Stimulated activated CD8-positive, alpha-beta memory T cell treated with anti-CD3 and anti-CD28 coated beads, Interleukin-15, amount 100 ng/mL, for 48 hours (primary cell): ENCODE data around the gene STON1.
"Not testable (repeated sequence)": the region's sequence is repeated elsewhere in the genome, so short reads cannot be mapped to it uniquely, and the experiment has no call there.

Experiments used
- DNase-seq, 2 donors: peaks; one replicate each; pipeline ENCODE4 v3.0.0-alpha.2; 2020; ENCODE audit warnings: low read depth in 2 of 2

Gene STON1

DNA sequence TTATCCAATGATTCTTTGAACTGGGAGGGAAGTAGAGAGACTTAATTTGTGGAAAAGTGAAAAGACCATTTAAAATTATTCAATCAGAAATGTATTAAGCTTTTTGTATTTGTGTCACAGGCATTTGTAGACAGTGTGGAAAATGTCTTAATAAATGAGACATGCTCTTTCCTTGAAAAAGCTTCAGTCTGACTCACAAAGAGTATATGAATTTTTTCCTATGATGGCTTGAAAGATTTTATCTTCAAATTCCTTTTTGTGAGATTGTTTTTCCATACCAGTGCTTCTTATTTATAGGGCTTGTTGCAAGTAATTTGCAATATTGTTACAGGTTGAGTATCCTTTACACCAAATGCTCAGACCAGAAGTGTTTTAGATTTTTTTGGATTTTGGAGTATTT is 39.5 kb downstream of the STON1 start:
- DNase-seq: no peak

DNA sequence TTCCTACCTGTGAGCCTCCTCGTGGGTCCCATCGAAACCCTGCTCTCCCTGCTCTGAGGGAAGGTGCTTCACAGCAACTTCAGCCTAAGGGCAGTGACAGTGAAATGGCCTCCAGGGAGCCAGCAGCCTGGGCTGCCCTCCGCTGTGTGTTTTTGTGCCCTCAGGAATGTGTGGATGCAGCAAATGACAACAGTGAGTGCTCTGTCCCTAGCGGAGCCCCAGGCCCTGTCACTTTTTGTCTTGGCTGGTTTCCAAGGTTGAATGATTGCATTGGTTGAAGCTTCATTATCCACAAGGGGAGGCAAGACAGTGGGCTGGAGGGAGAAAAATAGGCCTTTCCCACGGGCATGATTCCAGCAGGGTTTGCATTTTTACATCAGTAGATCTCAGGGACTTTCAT is 42.9 kb downstream of the STON1 start:
- DNase-seq: no peak

DNA sequence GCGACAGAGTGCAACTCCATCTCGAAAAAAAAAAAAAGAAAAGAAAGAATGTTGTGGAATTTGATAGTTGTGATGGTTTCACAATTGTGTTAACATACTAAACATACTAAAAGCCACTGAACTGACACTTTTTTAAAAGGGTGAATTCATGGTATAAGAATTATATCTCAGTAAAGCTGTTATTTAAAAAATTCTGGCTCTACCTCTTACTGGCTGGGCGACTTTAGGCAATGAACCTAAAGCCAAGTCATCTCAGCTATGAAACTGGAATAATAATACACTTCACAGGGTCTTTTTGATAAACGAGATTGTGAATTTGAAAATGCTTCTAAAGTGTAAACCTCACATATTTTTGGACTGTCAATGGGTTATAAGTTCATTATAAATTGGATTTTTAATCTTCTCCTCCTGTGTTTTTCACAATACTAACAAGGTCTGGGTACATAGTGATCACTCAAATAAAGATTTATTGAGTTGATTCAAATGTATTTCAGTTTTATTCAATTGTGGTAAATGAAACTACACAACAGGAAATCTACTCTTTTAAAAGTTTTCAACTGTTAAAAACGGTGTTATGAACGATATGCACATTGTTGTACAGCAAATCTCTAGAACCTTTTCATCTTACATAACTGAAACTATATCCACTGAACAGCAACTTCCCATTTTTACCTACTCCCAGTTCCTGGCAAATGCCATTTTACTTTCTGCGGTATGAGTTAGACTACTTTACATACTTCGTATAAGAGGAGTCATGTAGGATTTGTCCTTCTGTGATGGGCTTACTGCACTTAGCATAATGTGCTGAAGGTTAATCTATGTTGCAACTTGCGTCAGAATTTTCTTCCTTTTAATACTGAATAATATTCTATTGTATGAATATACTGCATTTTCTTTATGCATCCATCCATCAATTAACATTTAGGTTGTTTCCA is 44.7 kb downstream of the STON1 start:
- DNase-seq: no peak

DNA sequence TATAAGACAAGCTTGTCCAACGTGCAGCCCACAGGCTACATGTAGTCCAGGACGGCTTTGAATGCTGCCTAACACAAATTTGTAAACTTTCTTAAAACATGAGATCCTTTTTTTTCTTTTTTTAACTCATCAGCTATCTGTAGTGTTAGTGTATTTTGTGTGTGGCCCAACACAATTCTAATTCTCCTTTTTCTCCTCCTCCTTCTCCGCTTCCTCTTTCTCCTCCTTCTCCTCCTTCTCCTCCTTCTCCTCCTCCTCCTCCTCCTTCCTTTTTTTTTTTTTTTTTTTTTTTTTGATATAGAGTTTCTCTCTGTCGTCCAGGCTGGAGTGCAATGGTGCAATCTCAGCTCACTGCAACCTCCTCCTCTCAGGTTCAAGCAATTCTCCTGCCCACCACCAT is 48.4 kb downstream of the STON1 start:
- no peak for DNase-seq

DNA sequence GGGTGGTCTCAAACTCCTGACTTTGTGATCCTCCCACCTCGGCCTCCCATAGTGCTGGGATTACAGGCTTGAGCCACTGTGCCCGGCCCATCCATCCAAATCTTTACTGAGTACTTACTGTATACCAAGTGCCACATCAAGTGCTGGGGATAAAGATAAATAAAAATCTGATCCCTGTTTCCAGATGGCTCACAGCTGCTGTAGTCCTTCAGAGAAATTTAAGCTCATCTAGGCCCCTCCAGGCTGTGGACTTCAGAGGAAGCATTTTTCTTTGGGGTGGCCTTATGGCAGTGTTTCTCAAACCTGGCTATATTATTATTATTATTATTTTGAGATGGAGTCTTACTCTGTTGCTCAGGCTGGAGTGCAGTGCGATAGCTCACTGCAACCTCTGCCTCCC is 54.0 kb downstream of the STON1 start:
- no peak for DNase-seq

DNA sequence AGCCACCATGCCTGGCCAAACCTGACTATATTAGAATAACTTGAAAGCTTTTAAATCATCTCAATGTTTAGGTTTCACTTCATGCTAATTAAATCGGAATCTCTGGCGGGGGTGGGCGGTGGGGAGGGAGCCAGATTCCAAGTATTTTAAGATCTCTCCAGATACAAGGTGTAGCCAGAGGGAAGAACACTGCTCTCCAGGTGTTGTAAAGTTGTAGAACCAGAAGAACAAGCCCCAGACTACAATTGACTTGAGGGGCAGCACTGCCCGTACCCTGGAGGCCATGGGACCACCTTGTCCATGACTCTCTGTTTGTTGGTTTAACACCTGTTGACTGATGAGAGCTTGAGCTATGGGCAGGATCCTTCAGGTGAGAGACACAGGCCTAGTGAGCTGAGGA is 54.6 kb downstream of the STON1 start:
- no peak for DNase-seq

DNA sequence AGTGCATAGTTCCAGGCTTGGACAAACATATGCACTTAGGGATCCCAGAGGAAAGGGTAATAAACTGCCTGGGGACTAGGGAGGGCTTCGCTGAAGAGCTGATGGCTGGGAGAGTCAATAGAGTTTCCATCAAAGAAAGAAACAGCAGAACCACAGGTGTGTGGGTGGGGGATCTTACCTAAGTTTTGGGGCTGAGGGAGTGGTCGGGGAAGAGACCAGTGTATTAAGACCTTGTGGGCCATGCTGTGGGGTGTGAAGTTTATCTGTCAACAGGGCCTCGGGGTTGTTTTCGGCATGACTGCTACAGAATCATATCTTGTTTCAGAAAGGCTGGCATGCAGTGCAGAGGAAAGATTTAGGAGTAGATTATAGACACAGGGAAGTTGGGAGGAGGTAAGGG is 56.5 kb downstream of the STON1 start:
- no peak for DNase-seq

DNA sequence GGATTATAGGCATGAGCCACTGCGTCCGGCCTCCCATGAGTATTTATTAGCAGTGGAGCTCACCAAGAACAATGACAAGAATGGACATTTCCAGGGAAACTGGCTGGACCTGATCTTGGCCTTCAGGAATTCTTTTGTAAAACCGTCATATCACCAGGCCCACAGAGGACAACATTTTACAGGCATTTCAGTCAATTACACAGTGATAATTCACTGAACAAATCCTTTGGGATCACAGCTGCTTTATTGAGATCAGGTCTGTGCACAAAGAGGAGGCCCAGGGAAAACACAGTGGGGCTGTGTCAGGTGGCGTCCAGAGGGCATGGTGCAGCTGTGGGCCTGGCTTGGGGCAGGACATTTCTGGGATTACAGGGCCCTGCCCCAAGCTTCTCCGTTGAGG is 57.6 kb downstream of the STON1 start:
- DNase-seq: no peak

DNA sequence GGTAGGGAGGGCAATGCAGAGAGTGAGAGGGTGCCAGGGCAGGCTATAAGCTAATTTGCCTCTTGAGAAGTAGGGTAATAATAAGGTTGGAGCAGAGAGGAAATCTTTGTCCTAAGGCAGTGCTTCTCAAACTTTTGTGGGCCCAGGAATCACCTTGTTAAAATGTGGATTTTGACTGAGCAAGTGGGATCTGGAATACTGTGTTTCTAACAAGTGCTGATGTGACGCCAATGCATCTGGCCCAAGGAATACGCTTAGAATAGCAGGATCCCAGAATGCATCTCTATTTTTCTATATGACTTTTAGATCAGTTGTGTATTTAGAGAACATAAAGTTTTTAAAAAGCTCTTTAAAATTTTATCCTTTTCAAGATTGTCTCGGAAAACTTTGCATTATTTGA is 58.0 kb downstream of the STON1 start:
- DNase-seq: no peak

DNA sequence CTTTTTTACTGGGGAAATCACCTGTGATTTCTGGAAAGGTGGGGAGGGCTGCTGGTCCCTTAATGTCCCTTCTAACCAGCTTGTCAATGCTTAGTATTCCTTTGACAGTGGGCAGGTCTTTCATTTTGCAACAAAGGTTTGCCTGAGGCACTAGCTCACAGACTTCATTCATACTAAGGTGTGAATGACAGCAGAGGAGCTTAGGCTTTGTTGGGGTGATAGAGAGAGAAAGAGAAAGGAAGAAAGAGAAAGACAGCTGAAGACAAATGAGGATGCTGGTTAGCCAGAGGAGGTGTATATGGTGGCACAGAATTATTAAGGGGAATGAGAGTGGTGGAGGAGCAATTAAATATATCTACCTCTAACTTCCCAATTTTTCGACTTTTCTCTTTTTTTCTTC is 58.8 kb downstream of the STON1 start:
- no peak for DNase-seq

DNA sequence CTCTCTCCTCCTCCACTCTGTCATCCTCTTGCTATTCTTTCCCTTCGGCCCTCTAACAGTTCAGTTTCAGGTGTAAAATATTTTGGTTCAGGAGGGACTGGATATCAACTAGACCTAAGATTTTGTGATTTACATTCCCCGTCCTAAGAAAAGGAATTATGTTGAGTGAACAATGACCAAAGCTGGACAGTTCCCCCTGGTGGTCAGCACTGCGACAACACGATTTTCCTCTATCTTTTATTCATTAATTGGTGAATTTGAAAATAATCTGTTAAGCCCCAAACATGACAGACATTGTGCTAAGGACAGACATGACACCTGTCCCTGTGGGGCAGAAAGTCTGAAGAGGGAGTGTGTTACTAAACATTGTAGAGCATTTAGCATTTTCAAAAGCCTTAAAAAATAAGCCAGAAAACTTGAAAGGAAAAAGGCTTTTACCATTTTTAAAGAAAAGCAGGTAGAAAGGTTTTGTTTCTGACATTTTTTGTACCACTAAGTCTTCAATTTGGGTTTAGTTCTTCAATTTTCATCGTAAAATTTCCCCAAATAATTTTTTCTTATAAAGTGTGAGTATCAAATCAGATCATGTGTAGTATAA is 59.3 kb downstream of the STON1 start:
- no peak for DNase-seq

DNA sequence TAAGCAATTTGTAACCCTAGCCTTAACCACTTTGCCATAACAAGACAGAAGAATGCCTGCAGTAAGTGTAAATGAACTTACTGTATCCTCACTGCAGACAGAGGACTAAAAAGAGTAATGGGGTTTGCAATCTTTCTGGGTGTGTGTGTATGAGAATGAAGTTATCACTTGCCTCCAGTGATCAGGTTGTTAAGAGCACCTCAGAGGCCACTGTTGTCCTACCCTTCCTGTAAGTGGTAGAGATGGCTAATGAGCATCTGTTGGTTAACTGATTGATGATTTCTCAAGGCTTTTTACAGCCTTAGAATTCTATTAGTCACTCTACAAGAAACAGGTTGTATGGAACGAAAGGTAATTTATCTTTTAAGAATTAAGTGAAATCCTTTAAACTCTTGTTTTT is 60.1 kb downstream of the STON1 start:
- no peak for DNase-seq

DNA sequence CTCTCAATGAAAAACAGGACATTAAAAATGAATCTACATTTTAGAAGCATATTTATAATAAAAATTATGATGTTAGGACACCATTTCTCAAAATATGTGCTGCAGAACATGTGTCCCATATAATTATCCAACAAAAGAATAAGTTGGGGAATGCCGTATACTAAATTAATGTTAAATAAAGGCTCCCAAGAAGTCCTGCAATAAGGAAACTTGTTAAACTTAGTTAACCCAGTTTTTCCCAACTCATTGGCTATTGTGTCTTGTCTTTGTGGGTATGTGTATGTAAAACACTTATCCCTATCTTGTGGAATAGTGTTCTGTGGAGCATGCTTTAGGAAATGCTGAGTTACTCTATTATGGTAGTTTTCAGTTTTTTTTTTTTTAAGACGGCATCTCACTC is 62.1 kb downstream of the STON1 start:
- no peak for DNase-seq

DNA sequence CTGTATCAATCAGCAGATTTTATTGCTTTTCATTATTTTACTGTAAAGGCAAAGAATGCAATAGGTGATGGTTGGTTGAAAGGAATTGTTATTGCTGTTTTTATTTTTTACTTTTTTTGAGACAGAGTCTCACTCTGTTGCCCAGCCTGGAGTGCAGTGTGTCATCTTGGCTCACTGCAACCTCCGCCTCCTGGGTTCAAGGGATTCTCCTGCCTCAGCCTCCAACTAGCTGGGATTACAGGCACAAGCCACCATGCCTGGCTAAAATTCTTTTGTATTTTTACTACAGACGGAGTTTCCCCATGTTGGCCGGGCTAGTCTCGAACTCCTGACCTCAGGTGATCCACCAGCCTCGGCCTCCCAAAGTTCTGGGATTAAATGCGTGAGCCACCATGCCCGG is 66.8 kb downstream of the STON1 start:
- not testable (repeated sequence) for DNase-seq

DNA sequence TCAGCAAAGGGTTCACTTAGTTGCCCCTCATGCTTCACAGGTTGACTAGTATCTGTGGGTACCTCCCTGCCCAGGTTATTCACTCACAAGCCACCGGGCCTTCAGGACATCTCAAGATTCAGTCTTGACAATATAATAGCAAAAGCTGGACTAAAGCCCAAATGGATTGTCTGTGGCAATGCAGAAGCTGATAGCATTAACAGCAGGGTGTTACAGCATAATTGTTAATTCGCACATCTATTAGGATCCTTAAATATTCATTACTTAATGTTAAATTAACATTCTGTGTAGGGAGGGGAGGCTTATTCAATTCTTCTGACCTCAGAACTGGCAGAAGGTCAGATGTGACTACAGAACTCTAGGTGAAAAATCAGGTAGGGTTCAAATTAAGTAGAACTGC is 67.5 kb downstream of the STON1 start:
- no peak for DNase-seq

DNA sequence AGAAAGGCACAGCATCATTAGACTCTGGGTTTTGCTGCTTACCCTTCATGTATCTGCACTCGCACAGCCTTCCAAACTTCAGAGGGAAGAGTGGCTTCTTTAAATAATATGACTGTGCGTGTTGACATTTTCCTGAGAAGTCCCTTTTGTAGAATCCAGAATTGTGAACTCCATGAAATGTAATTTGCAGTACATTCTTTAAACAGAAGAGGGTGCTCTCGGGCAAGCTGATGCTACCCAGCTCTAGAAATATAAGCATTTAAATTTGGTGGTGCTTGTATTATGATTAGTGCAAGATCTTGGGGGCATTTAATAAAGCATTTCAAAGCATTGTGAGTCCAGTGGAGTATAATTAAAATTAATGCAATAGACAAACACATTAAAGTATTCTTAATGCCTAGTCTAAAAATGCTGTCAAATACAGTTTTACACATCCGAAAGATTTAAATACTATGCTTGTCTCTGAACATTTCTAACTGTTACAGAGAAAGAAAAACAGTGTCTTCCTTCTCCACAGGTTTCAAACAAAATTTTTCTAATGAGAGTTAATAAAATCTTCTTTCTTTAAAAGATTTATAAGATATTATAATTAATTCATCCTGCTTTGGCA is 70.4 kb downstream of the STON1 start:
- no peak for DNase-seq

DNA sequence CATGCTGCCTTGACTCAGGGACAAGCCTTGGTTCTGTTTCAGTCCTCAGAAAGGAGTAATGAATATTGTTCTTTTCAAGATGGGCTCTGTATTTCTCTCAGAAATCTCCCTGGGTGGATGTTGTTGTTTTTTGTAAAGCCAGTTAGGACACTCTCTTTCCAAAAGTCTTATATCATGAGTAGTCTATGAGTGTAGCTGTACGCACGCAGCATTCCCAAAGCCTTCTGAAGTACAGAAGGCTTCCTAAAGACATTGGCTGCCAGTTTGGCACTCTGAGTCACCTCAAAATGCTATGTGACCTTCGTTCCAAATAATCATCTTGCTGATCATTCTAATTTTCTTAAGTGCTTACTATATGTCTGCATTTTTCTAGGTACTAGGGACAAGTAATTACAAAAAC is 71.0 kb downstream of the STON1 start:
- no peak for DNase-seq

DNA sequence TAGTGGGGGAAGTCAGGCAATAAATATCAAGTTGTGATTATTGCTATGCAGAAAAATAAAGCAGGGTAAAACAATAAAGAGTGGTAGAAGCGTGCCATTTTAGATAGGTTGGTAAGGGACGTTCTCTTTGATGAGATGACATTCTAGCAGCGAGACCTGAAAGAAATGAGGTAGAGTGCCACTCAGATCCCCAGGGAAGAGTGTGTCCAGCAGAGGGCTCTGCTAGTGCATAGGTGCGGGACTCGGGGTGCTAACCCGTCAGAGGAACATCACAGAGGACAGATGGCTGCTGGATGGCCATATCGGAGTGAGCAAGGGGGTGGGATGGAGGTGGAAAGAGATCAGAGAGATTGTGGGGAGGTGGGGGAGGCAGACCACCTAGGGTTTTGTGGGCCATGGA is 71.4 kb downstream of the STON1 start:
- DNase-seq: peak in 1 of 2 donors; percentile 5

DNA sequence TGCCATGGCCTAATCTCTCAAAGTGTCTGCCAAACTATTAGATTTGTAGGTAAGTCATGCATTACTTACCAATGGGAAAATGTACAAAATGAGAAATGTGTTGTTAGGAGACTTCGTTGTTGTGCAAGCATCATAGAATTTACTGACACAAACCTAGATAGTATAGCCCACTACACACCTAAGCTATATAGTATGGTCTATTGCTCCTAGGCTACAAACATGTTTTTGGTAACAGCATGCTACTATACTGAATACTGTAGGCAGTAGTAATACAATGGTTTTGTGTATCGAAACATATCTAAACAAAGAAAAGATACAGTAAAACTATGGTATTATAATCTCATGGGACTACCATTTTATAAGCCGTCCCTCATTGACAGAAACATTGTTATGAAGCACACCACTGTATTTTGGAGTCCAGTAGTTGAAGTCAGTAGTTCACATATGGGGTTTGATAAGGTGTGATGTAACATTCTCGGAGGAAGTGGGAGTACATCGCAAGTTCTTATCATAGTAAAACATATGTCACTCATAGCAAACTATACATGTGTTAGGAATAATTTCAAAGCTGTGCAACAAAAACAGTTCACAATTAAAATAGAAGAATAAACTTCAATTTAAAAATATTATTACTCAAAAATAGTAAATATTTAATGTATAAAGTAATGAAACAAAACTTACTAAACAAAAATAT is 75.7 kb downstream of the STON1 start:
- DNase-seq: no peak

DNA sequence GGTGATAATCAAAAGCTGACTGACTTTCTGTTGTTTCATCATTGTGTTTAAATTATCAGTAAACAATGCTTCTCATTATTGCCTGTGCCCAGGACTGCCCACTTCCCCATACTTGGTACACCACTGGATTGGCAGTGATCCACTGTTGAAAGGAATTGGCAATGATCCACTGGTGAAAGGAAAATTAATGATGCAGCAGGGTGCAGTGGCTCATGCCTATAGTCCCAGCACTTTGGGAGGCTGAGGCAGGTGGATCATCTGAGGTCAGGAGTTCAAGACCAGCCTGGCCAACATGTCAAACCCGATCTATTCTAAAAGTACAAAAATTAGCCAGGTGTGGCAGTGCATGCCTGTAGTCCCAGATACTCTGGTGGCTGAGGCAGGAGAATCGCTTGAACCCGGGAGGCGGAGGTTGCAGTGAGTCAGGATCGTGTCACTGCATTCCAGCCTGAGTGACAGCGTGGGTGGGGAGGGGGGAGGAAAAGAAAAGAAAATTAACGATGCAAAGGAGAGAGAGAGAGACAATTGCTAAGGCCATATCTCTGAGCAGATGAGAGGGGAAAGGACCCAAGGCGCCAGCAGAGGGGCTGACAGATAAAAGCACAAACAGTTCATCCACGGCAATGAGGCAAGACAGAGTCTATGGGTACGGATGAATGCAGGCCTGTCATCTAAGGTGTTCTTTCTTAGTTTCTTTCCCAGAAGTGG is 77.5 kb downstream of the STON1 start:
- no peak for DNase-seq

DNA sequence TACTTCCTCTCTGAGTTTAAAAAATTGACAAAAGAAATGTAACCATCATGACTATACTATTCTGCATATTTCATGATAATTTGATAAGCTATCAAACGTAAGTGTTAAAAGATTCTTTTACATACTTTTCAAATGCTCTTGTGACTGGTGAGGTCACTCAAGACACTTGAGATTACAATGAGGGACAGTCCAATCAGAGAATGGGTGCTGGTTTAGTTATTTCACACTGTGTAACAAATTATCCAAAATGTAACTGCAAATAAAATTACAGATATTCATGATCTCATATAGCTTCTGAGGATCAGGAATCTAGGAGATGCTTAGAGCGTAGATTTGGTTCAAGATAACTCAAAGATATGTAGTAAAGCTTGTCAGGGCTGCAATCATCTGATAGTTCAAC is 83.3 kb downstream of the STON1 start:
- no peak for DNase-seq

DNA sequence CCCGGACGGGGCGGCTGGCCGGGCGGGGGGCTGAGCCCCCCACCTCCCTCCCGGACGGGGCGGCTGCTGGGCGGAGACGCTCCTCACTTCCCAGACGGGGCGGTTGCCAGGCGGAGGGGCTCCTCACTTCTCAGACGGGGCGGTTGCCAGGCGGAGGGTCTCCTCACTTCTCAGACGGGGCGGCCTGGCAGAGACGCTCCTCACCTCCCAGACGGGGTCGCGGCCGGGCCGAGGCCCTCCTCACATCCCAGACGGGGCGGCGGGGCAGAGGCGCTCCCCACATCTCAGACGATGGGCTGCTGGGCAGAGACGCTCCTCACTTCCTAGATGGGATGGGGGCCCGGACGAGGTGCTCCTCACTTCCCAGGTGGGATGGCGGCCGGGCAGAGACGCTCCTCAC is 84.6 kb downstream of the STON1 start:
- DNase-seq: not testable (repeated sequence)
